H9 (cell line): ENCODE measurements around the gene AHNAK2. TPM values are rescaled to one million over a fixed set of nuclear protein-coding genes. Genes with fewer than 3 reads are reported as not detected.

Experiments used
- DNase-seq: peaks from one replicate; pipeline ENCODE4 v3.0.0-alpha.2; 2017
- H2AFZ ChIP-seq: one replicate; pipeline ENCODE4 v1.6.1; 2013; ENCODE audit warnings: mild to moderate bottlenecking, low read length, control low read depth, moderate library complexity
- H2AK5ac ChIP-seq: 2 replicates; pipeline ENCODE4 v1.6.1; 2013; ENCODE audit warnings: low read length, control low read depth, mixed read lengths; ENCODE audit not compliant: insufficient read length
- H2BK120ac ChIP-seq: one replicate; pipeline ENCODE4 v1.6.1; 2013; ENCODE audit warnings: low read depth, mild to moderate bottlenecking, low read length, control low read depth, inconsistent platforms; ENCODE audit not compliant: poor library complexity, severe bottlenecking
- H2BK12ac ChIP-seq: 2 replicates; pipeline ENCODE4 v1.6.1; 2013; ENCODE audit warnings: low read length, control low read depth, mixed read lengths, low read depth; ENCODE audit not compliant: insufficient read length
- H2BK15ac ChIP-seq: 2 replicates; pipeline ENCODE4 v1.6.1; 2013; ENCODE audit warnings: low read depth, low read length, control low read depth
- H2BK20ac ChIP-seq: one replicate; pipeline ENCODE4 v1.6.1; 2013; ENCODE audit warnings: low read depth, mild to moderate bottlenecking, low read length, control low read depth, inconsistent platforms; ENCODE audit not compliant: poor library complexity, severe bottlenecking
- H2BK5ac ChIP-seq: 2 replicates; pipeline ENCODE4 v1.6.1; 2013; ENCODE audit warnings: low read length, control low read depth, mixed read lengths; ENCODE audit not compliant: insufficient read length
- H3K14ac ChIP-seq: 2 replicates; pipeline ENCODE4 v1.6.1; 2013; ENCODE audit warnings: low read length, control low read depth; ENCODE audit not compliant: insufficient read depth
- H3K18ac ChIP-seq: 2 replicates; pipeline ENCODE4 v1.6.1; 2013; ENCODE audit warnings: low read depth, mild to moderate bottlenecking, mixed read lengths, low read length, control low read depth; ENCODE audit not compliant: insufficient read length
- H3K23ac ChIP-seq: 2 replicates; pipeline ENCODE4 v1.6.1; 2013; ENCODE audit warnings: low read length, control low read depth, mixed read lengths, low read depth; ENCODE audit not compliant: insufficient read length
- H3K23me2 ChIP-seq: 2 replicates; pipeline ENCODE4 v1.6.1; 2013; ENCODE audit warnings: low read depth, mild to moderate bottlenecking, mixed read lengths, low read length, control low read depth; ENCODE audit not compliant: insufficient read length, poor library complexity, severe bottlenecking
- H3K27ac ChIP-seq: 2 replicates; pipeline ENCODE4 v1.5.1; 2013; ENCODE audit warnings: low read length, control low read depth, mixed read lengths, low read depth; ENCODE audit not compliant: insufficient read length
- H3K27me3 ChIP-seq: 2 replicates; pipeline ENCODE4 v1.6.1; 2013; ENCODE audit warnings: low read length, control low read depth, inconsistent platforms; ENCODE audit not compliant: insufficient read depth
- H3K4ac ChIP-seq: 2 replicates; pipeline ENCODE4 v1.6.1; 2013; ENCODE audit warnings: low read depth, mild to moderate bottlenecking, control low read depth, inconsistent platforms, low read length, moderate library complexity
- H3K4me1 ChIP-seq: 2 replicates; pipeline ENCODE4 v1.6.1; 2013; ENCODE audit warnings: low read length, control low read depth, inconsistent platforms; ENCODE audit not compliant: insufficient read depth
- H3K4me2 ChIP-seq: 2 replicates; pipeline ENCODE4 v1.6.1; 2013; ENCODE audit warnings: low read length, control low read depth, mixed read lengths; ENCODE audit not compliant: insufficient read length, insufficient read depth
- H3K56ac ChIP-seq: 2 replicates; pipeline ENCODE4 v1.6.1; 2013; ENCODE audit warnings: low read depth, mild to moderate bottlenecking, mixed read lengths, low read length, control low read depth; ENCODE audit not compliant: insufficient read length
- H3K79me1 ChIP-seq: 2 replicates; pipeline ENCODE4 v1.6.1; 2013; ENCODE audit warnings: low read depth, mild to moderate bottlenecking, moderate library complexity, low read length, control low read depth, inconsistent platforms; ENCODE audit not compliant: insufficient read depth, poor library complexity, severe bottlenecking
- H3K79me2 ChIP-seq: 2 replicates; pipeline ENCODE4 v1.6.1; 2013; ENCODE audit warnings: low read length, control low read depth, inconsistent platforms; ENCODE audit not compliant: insufficient read depth
- H3K9ac ChIP-seq: 2 replicates; pipeline ENCODE4 v1.6.1; 2013; ENCODE audit warnings: low read length, control low read depth, mixed read lengths; ENCODE audit not compliant: insufficient read length; ENCODE audit errors: extremely low read depth
- H3K9me3 ChIP-seq: one replicate; pipeline ENCODE4 v1.6.1; 2013; ENCODE audit warnings: low read depth, low read length, inconsistent platforms; ENCODE audit not compliant: control insufficient read depth
- H3T11ph ChIP-seq: one replicate; pipeline ENCODE4 v1.6.1; 2013; ENCODE audit warnings: mild to moderate bottlenecking, low read length, control low read depth, inconsistent platforms
- H4K20me1 ChIP-seq: one replicate; pipeline ENCODE4 v1.6.1; 2013; ENCODE audit not compliant: control insufficient read depth, insufficient read length, insufficient read depth
- H4K5ac ChIP-seq: 2 replicates; pipeline ENCODE4 v1.6.1; 2013; ENCODE audit warnings: low read depth, mild to moderate bottlenecking, mixed read lengths, low read length, control low read depth; ENCODE audit not compliant: insufficient read length
- H4K8ac ChIP-seq: replicated peaks from 2 replicates; pipeline ENCODE4 v1.6.1; 2013; ENCODE audit warnings: low read length, control low read depth, mixed read lengths, low read depth; ENCODE audit not compliant: insufficient read length
- H4K91ac ChIP-seq: 2 replicates; pipeline ENCODE4 v1.6.1; 2013; ENCODE audit warnings: low read depth, mild to moderate bottlenecking, moderate library complexity, mixed read lengths, low read length, control low read depth; ENCODE audit not compliant: insufficient read length
- H3K27ac Mint-ChIP-seq, 3 experiments: 2 replicates in 2 of 3; 3 replicates in 1 of 3; pipeline ENCODE4 v1.8.0; 2020 to 2021; ENCODE audit warnings: mixed read lengths in 3 of 3, mild to moderate bottlenecking in 1 of 3, moderate library complexity in 1 of 3
- H3K27me3 Mint-ChIP-seq: 2 replicates; pipeline ENCODE4 v1.8.0; 2021; ENCODE audit warnings: low read depth, mild to moderate bottlenecking, moderate library complexity, mixed read lengths
- H3K36me3 Mint-ChIP-seq, 3 experiments: 2 replicates in 2 of 3; 3 replicates in 1 of 3; pipeline ENCODE4 v1.8.0; 2020 to 2021; ENCODE audit warnings: low read depth in 3 of 3, mixed read lengths in 3 of 3; ENCODE audit not compliant: insufficient read depth in 1 of 3
- H3K4me1 Mint-ChIP-seq, 2 experiments: 2 replicates each; pipeline ENCODE4 v1.8.0; 2020; ENCODE audit warnings: mixed read lengths in 2 of 2
- H3K4me3 Mint-ChIP-seq, 2 experiments: 2 replicates in 1 of 2; 3 replicates in 1 of 2; pipeline ENCODE4 v1.8.0; 2020 to 2021; ENCODE audit warnings: mild to moderate bottlenecking in 2 of 2, mixed read lengths in 2 of 2, moderate library complexity in 1 of 2
- H3K9me3 Mint-ChIP-seq, 2 experiments: 2 replicates in 1 of 2; 3 replicates in 1 of 2; pipeline ENCODE4 v1.8.0; 2020; ENCODE audit warnings: mild to moderate bottlenecking in 2 of 2, mixed read lengths in 2 of 2, moderate library complexity in 1 of 2
- WGBS: extraction: QIAGEN DNeasy Blood & Tissue Kit; methylation state at CpG from one replicate; pipeline ENCODE4 v1.1.7; 2013; ENCODE audit warnings: missing lambda C conversion rate, low lambda C conversion rate, mixed read lengths; ENCODE audit not compliant: insufficient read length; ENCODE audit errors: extremely low coverage; 5-methylcytosine and 5-hydroxymethylcytosine counted together
- total RNA-seq: library from RNA; stranded (reverse); gene quantifications from 2 replicates; pipeline ENCODE4 v1.2.1, GENCODE V29; 2021
- TF ChIP-seq, protein P1 (sequence below): fragments of 200-600 bp; sonication (generic); conservative IDR thresholded peaks from 3 replicates; pipeline ENCODE4 v1.8.0; 2021; ENCODE audit warnings: antibody characterized with exemption, mild to moderate bottlenecking

Gene AHNAK2
- total RNA-seq, 1 experiment from 2014 or later: 2.8 TPM

DNA sequence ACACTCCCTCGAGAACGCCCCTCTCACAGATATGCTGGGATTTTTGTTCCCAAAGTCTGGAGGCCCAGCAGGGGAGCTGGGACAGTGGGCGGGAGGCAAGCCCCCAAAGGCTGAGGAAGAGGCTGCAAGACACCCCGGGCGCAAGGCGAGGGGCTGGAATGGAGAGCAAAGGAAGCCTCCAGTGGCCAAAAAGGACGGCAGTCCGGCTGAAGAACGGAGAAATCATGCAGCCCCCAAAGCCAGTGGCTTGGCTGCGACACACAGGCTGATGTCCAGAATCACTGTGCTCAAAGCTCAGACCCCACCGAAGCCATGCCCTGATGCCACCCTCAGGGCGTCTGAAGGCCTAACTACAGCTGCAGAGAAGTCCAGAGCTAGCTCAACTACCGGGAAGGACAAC is 18.3 kb upstream of the AHNAK2 start:
- TF ChIP-seq, protein P1, sequence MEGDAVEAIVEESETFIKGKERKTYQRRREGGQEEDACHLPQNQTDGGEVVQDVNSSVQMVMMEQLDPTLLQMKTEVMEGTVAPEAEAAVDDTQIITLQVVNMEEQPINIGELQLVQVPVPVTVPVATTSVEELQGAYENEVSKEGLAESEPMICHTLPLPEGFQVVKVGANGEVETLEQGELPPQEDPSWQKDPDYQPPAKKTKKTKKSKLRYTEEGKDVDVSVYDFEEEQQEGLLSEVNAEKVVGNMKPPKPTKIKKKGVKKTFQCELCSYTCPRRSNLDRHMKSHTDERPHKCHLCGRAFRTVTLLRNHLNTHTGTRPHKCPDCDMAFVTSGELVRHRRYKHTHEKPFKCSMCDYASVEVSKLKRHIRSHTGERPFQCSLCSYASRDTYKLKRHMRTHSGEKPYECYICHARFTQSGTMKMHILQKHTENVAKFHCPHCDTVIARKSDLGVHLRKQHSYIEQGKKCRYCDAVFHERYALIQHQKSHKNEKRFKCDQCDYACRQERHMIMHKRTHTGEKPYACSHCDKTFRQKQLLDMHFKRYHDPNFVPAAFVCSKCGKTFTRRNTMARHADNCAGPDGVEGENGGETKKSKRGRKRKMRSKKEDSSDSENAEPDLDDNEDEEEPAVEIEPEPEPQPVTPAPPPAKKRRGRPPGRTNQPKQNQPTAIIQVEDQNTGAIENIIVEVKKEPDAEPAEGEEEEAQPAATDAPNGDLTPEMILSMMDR: no peak
- H3K4me3 Mint-ChIP-seq: no peak overlapping the region
- Histone ChIP-seq H2BK12ac (no peak overlapping the region), H2BK5ac (no peak overlapping the region), H3K79me1 (no peaks in the 10 kb centered on the region), H2AFZ (no peak overlapping the region), H4K5ac (no peak overlapping the region), H3K23me2 (no peaks in the 10 kb centered on the region), H3K4me1 (no peaks in the 10 kb centered on the region), H4K8ac (no peak overlapping the region), H4K20me1 (no peaks in the 10 kb centered on the region), H4K91ac (no peak overlapping the region), H3K4ac (no peak overlapping the region), H3T11ph (no peak overlapping the region), H2BK15ac (no peak overlapping the region), H3K18ac (no peak overlapping the region), H3K27ac (no peak overlapping the region), H3K14ac (no peak overlapping the region; the same call in 1 of the 2 replicates), H2BK20ac (no peak overlapping the region), H3K56ac (no peak overlapping the region), H3K9me3 (no peaks in the 10 kb centered on the region), H2AK5ac (no peak overlapping the region), H3K27me3 (no peaks in the 10 kb centered on the region), H3K23ac (no peak overlapping the region), H3K4me2 (no peak overlapping the region), H2BK120ac (no peak overlapping the region), H3K79me2 (no peaks in the 10 kb centered on the region), H3K9ac (no peak overlapping the region)
- no peaks in the 10 kb centered on the region for H3K4me1 Mint-ChIP-seq
- DNase-seq: no peak
- WGBS: no CpG with 5 or more reads among the region's 13 CpGs
- H3K27ac Mint-ChIP-seq: no peak overlapping the region; a peak in 1 of 7 replicates
- peaks cover 4 to 16% (median 8%) of the 10 kb centered on the region in 3 experiments for H3K36me3 Mint-ChIP-seq
- H3K27me3 Mint-ChIP-seq: no peaks in the 10 kb centered on the region
- peaks cover 0 to 3% of the 10 kb centered on the region in 2 experiments; a peak in 2 of 5 replicates for H3K9me3 Mint-ChIP-seq
